ENCODE measurements around the gene CDC6. TPM values are rescaled to one million over a fixed set of nuclear protein-coding genes. Genes with fewer than 3 reads are reported as not detected.

The CDC6 gene
- total and polyA plus RNA-seq, 7 donors, result 0.27 to 2.5 (median 0.86) TPM

- H3K4me3 ChIP-seq, result no peak overlapping the region
- TF ChIP-seq CTCF (IDR thresholded peaks at IDR 0.05), result no peak
- no peaks in the 10 kb centered on the region for H3K27me3 ChIP-seq (ENCODE audit: insufficient read depth in 3 of 3, low read length in 2 of 3)
- no peak overlapping the region for H3K27ac ChIP-seq
- DNase-seq (no peak), ATAC-seq (no peak)
- H3K4me1 ChIP-seq, result no peaks in the 10 kb centered on the region
- H3K9me3 ChIP-seq, result no peaks in the 10 kb centered on the region
- intact Hi-C loops (cut with DNase I), result no loop called here
- 58 to 62% (median 60%) methylated on average over 4 of the region's 4 CpGs for WGBS, 3 donors
- no peaks in the 10 kb centered on the region for H3K36me3 ChIP-seq (ENCODE audit: insufficient read depth in 1 of 2, low read depth in 1 of 2)
Observed at GRCh38 chr17:40244255-40244654, 43.4 kb upstream of the CDC6 start.

- Histone ChIP-seq H3K27me3 (ENCODE audit: insufficient read depth in 3 of 3, low read length in 2 of 3) (no peaks in the 10 kb centered on the region), H3K4me3 (no peak overlapping the region), H3K36me3 (ENCODE audit: insufficient read depth in 1 of 2, low read depth in 1 of 2) (no peaks in the 10 kb centered on the region), H3K4me1 (peaks cover 12% of the 10 kb centered on the region), H3K9me3 (no peaks in the 10 kb centered on the region), H3K27ac (no peak overlapping the region)
- intact Hi-C loops (cut with DNase I), result no loop called here
- DNase-seq, result no peak
- no peak for ATAC-seq
- TF ChIP-seq CTCF (IDR thresholded peaks at IDR 0.05), result no peak
- 71 to 92% (median 71%) methylated on average over 7 of the region's 7 CpGs for WGBS, 3 donors
Observed at GRCh38 chr17:40247926-40248495, 39.7 kb upstream of the CDC6 start.

GRCh38 chr17:40248507-40248906, 39.2 kb upstream of the CDC6 start:
- no peaks in the 10 kb centered on the region for H3K9me3 ChIP-seq
- no peak for DNase-seq
- H3K27me3 ChIP-seq (ENCODE audit: insufficient read depth in 3 of 3, low read length in 2 of 3), result no peaks in the 10 kb centered on the region
- peaks cover 12% of the 10 kb centered on the region for H3K4me1 ChIP-seq
- 94 to 100% (median 96%) methylated on average over 1 of the region's 1 CpG for WGBS, 3 donors
- no peak for ATAC-seq
- TF ChIP-seq CTCF (IDR thresholded peaks at IDR 0.05), result no peak
- H3K27ac ChIP-seq, result no peak overlapping the region
- H3K36me3 ChIP-seq (ENCODE audit: insufficient read depth in 1 of 2, low read depth in 1 of 2), result no peaks in the 10 kb centered on the region
- intact Hi-C loops (cut with DNase I), result no loop called here
- H3K4me3 ChIP-seq, result no peak overlapping the region

GRCh38 chr17:40251576-40251975, 36.1 kb upstream of the CDC6 start:
- peak; percentile 69 to 88 (median 83) for ATAC-seq
- Histone ChIP-seq H3K4me1 (peaks cover 12% of the 10 kb centered on the region), H3K36me3 (ENCODE audit: insufficient read depth in 1 of 2, low read depth in 1 of 2) (peaks cover under 1 to 6% of the 10 kb centered on the region in 2 donors), H3K9me3 (no peaks in the 10 kb centered on the region), H3K27ac (no peak overlapping the region), H3K4me3 (no peak overlapping the region), H3K27me3 (ENCODE audit: insufficient read depth in 3 of 3, low read length in 2 of 3) (no peaks in the 10 kb centered on the region)
- TF ChIP-seq CTCF (IDR thresholded peaks at IDR 0.05), result no peak
- DNase-seq, result no peak
- intact Hi-C loops (cut with DNase I), result no loop called here

GRCh38 chr17:40253565-40253964, 34.1 kb upstream of the CDC6 start:
- ATAC-seq (no peak), DNase-seq (no peak)
- no peak overlapping the region for H3K4me3 ChIP-seq
- H3K4me1 ChIP-seq, result peaks cover 12% of the 10 kb centered on the region
- no peaks in the 10 kb centered on the region for H3K27me3 ChIP-seq (ENCODE audit: insufficient read depth in 3 of 3, low read length in 2 of 3)
- no peaks in the 10 kb centered on the region for H3K9me3 ChIP-seq
- no peak overlapping the region for H3K27ac ChIP-seq
- intact Hi-C loops (cut with DNase I), result no loop called here
- 88 to 93% (median 90%) methylated on average over 3 of the region's 3 CpGs for WGBS, 3 donors
- peaks cover 10 to 26% of the 10 kb centered on the region in 2 donors for H3K36me3 ChIP-seq (ENCODE audit: insufficient read depth in 1 of 2, low read depth in 1 of 2)
- TF ChIP-seq CTCF (IDR thresholded peaks at IDR 0.05), result no peak
